ENCODE results near the gene LMO7. TPM values are rescaled to one million over a fixed set of nuclear protein-coding genes. Genes with fewer than 3 reads are reported as not detected.

LMO7 gene
- total and polyA plus RNA-seq, 2 of the 8 experiments (the other 6 are each of a cell fraction or from before 2014, with no cell fraction given): 8.1 to 28.3 TPM

- TF ChIP-seq, protein P1, sequence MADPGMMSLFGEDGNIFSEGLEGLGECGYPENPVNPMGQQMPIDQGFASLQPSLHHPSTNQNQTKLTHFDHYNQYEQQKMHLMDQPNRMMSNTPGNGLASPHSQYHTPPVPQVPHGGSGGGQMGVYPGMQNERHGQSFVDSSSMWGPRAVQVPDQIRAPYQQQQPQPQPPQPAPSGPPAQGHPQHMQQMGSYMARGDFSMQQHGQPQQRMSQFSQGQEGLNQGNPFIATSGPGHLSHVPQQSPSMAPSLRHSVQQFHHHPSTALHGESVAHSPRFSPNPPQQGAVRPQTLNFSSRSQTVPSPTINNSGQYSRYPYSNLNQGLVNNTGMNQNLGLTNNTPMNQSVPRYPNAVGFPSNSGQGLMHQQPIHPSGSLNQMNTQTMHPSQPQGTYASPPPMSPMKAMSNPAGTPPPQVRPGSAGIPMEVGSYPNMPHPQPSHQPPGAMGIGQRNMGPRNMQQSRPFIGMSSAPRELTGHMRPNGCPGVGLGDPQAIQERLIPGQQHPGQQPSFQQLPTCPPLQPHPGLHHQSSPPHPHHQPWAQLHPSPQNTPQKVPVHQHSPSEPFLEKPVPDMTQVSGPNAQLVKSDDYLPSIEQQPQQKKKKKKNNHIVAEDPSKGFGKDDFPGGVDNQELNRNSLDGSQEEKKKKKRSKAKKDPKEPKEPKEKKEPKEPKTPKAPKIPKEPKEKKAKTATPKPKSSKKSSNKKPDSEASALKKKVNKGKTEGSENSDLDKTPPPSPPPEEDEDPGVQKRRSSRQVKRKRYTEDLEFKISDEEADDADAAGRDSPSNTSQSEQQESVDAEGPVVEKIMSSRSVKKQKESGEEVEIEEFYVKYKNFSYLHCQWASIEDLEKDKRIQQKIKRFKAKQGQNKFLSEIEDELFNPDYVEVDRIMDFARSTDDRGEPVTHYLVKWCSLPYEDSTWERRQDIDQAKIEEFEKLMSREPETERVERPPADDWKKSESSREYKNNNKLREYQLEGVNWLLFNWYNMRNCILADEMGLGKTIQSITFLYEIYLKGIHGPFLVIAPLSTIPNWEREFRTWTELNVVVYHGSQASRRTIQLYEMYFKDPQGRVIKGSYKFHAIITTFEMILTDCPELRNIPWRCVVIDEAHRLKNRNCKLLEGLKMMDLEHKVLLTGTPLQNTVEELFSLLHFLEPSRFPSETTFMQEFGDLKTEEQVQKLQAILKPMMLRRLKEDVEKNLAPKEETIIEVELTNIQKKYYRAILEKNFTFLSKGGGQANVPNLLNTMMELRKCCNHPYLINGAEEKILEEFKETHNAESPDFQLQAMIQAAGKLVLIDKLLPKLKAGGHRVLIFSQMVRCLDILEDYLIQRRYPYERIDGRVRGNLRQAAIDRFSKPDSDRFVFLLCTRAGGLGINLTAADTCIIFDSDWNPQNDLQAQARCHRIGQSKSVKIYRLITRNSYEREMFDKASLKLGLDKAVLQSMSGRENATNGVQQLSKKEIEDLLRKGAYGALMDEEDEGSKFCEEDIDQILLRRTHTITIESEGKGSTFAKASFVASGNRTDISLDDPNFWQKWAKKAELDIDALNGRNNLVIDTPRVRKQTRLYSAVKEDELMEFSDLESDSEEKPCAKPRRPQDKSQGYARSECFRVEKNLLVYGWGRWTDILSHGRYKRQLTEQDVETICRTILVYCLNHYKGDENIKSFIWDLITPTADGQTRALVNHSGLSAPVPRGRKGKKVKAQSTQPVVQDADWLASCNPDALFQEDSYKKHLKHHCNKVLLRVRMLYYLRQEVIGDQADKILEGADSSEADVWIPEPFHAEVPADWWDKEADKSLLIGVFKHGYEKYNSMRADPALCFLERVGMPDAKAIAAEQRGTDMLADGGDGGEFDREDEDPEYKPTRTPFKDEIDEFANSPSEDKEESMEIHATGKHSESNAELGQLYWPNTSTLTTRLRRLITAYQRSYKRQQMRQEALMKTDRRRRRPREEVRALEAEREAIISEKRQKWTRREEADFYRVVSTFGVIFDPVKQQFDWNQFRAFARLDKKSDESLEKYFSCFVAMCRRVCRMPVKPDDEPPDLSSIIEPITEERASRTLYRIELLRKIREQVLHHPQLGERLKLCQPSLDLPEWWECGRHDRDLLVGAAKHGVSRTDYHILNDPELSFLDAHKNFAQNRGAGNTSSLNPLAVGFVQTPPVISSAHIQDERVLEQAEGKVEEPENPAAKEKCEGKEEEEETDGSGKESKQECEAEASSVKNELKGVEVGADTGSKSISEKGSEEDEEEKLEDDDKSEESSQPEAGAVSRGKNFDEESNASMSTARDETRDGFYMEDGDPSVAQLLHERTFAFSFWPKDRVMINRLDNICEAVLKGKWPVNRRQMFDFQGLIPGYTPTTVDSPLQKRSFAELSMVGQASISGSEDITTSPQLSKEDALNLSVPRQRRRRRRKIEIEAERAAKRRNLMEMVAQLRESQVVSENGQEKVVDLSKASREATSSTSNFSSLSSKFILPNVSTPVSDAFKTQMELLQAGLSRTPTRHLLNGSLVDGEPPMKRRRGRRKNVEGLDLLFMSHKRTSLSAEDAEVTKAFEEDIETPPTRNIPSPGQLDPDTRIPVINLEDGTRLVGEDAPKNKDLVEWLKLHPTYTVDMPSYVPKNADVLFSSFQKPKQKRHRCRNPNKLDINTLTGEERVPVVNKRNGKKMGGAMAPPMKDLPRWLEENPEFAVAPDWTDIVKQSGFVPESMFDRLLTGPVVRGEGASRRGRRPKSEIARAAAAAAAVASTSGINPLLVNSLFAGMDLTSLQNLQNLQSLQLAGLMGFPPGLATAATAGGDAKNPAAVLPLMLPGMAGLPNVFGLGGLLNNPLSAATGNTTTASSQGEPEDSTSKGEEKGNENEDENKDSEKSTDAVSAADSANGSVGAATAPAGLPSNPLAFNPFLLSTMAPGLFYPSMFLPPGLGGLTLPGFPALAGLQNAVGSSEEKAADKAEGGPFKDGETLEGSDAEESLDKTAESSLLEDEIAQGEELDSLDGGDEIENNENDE (IDR thresholded peaks at IDR 0.05; ENCODE audit: insufficient replicate concordance, low read length): no peak
- TF ChIP-seq HDAC6 (IDR thresholded peaks at IDR 0.05; ENCODE audit: low read depth, low read length) (no peak), SAP30 (IDR thresholded peaks at IDR 0.05; ENCODE audit: insufficient read depth, insufficient replicate concordance, low read length) (no peak), RAD21 (IDR thresholded peaks at IDR 0.05 in 1 of 2, conservative IDR thresholded peaks at IDR 0.05 in 1 of 2; ENCODE audit: low read depth in 2 of 2, low read length in 2 of 2) (no peak), NANOG (IDR thresholded peaks at IDR 0.05; ENCODE audit: insufficient read depth, low read depth, low read length, poor library complexity, severe bottlenecking) (no peak)
- TF ChIP-seq, protein P2, sequence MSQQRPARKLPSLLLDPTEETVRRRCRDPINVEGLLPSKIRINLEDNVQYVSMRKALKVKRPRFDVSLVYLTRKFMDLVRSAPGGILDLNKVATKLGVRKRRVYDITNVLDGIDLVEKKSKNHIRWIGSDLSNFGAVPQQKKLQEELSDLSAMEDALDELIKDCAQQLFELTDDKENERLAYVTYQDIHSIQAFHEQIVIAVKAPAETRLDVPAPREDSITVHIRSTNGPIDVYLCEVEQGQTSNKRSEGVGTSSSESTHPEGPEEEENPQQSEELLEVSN (IDR thresholded peaks at IDR 0.05): no peak
These were observed 126.2 kb downstream of the LMO7 start (continued) for GRCh38 chr13:75762076-75762937.
